ENCODE data around the gene KREMEN1. TPM values are rescaled to one million over a fixed set of nuclear protein-coding genes. Genes with fewer than 3 reads are reported as not detected.

Gene KREMEN1
- total RNA-seq, 1 donor from 2014 or later: 20.5 TPM

DNA sequence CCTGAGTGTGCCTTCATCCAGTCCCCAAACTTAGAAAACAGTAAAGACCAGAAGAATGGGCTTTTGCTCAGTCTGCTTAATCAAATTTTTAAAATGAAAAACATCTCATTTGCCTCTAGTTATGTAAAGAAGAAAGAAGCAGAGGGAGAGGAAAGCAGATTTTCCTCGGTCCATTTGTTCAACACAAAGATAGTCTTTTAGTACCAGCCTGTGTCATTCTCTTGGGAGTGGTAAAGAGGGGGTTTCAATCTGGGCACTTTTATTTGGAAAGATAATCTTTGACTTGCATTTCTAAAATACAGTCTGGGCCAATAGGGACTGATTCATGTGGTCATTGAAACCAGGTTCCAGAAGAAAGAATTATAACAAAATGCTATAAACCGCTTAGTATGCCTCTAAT is 29.5 kb downstream of the KREMEN1 start:
- Mint-ChIP-seq H3K36me3 (ENCODE audit: unreplicated experiment) (no peaks in the 10 kb centered on the region), H3K27ac (ENCODE audit: unreplicated experiment) (no peak overlapping the region), H3K27me3 (ENCODE audit: unreplicated experiment) (peaks cover 5% of the 10 kb centered on the region), H3K4me3 (ENCODE audit: unreplicated experiment) (no peak overlapping the region), H3K9me3 (ENCODE audit: unreplicated experiment) (no peaks in the 10 kb centered on the region), H3K4me1 (ENCODE audit: low read depth, unreplicated experiment) (peaks cover 38% of the 10 kb centered on the region)
- TF ChIP-seq, protein P1, sequence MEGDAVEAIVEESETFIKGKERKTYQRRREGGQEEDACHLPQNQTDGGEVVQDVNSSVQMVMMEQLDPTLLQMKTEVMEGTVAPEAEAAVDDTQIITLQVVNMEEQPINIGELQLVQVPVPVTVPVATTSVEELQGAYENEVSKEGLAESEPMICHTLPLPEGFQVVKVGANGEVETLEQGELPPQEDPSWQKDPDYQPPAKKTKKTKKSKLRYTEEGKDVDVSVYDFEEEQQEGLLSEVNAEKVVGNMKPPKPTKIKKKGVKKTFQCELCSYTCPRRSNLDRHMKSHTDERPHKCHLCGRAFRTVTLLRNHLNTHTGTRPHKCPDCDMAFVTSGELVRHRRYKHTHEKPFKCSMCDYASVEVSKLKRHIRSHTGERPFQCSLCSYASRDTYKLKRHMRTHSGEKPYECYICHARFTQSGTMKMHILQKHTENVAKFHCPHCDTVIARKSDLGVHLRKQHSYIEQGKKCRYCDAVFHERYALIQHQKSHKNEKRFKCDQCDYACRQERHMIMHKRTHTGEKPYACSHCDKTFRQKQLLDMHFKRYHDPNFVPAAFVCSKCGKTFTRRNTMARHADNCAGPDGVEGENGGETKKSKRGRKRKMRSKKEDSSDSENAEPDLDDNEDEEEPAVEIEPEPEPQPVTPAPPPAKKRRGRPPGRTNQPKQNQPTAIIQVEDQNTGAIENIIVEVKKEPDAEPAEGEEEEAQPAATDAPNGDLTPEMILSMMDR (IDR thresholded peaks at IDR 0.05; ENCODE audit: partially characterized antibody, unreplicated experiment): no peak
- no peak for DNase-seq

DNA sequence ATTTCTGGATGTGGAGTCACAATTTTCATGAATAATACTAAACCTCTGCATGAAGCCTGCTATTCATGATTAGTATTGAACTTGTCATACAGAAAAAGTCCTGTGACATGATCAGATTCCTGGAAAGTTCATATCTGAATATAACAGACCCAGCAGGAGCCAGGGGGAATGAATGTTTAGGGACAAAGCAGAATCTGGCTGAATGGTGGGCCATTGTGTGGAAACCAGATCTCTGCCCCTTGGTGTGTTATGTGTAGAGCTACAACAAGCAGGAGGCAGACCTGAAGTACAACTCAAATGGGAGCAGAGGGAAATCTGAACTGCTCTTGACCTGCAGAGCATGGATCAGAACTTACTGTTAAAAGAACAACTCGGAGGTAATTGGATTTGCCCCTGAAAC is 30.3 kb downstream of the KREMEN1 start:
- no peaks in the 10 kb centered on the region for H3K36me3 Mint-ChIP-seq (ENCODE audit: unreplicated experiment)
- H3K27ac Mint-ChIP-seq (ENCODE audit: unreplicated experiment): peak overlapping the region; percentile 43
- no peak for DNase-seq
- peak overlapping the region; percentile 16 for H3K4me3 Mint-ChIP-seq (ENCODE audit: unreplicated experiment)
- TF ChIP-seq, protein P1 (IDR thresholded peaks at IDR 0.05; ENCODE audit: partially characterized antibody, unreplicated experiment): no peak
- peaks cover 5% of the 10 kb centered on the region for H3K27me3 Mint-ChIP-seq (ENCODE audit: unreplicated experiment)
- H3K4me1 Mint-ChIP-seq (ENCODE audit: low read depth, unreplicated experiment): peaks cover 35% of the 10 kb centered on the region
- H3K9me3 Mint-ChIP-seq (ENCODE audit: unreplicated experiment): no peaks in the 10 kb centered on the region

DNA sequence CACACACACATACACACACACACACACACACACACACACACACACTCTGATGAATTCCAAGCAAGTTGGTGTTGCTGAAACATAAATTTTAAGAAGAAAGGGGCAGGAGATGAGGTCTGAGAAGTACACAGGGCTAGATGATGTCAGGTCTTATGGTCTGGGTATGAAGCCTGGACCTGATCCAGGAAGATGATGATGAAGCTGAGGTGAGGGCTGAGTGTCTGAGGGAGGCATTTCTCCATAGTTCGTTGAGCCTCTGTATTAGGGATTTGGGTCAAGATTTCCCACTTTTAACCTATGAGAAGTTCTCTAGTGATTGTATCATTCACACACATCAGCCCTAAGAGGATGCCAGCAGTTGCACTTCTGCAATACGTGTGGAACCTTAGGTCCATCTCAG is 32.6 kb downstream of the KREMEN1 start:
- DNase-seq: no peak
- H3K9me3 Mint-ChIP-seq (ENCODE audit: unreplicated experiment): peaks cover 2% of the 10 kb centered on the region
- H3K4me3 Mint-ChIP-seq (ENCODE audit: unreplicated experiment): peak overlapping the region; percentile 17
- H3K27ac Mint-ChIP-seq (ENCODE audit: unreplicated experiment): peak overlapping the region; percentile 75
- H3K27me3 Mint-ChIP-seq (ENCODE audit: unreplicated experiment): peaks cover 5% of the 10 kb centered on the region
- H3K4me1 Mint-ChIP-seq (ENCODE audit: low read depth, unreplicated experiment): peaks cover 35% of the 10 kb centered on the region
- TF ChIP-seq, protein P1 (IDR thresholded peaks at IDR 0.05; ENCODE audit: partially characterized antibody, unreplicated experiment): no peak
- H3K36me3 Mint-ChIP-seq (ENCODE audit: unreplicated experiment): no peaks in the 10 kb centered on the region

DNA sequence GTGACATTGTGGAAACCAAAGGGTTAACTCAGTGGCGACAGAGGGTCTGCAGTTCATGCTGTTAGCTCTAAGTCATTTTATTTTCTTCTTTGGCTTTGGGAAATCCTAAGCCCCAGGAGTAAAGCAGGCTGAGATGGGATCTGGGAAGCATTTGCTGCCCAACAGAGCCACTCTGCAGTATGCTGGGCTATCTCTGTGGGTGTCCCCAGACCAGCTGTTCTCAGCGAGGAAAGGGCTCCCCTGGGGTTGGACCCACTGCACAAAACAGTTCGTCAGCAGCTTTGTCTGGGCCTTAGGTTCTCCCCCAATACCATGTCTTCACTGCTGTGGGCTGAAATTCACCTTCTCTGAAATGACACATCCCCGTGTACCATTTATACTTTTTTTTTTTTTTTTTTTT is 34.0 kb downstream of the KREMEN1 start:
- Mint-ChIP-seq H3K27ac (ENCODE audit: unreplicated experiment) (peak overlapping the region; percentile 85), H3K9me3 (ENCODE audit: unreplicated experiment) (peaks cover 2% of the 10 kb centered on the region), H3K4me1 (ENCODE audit: low read depth, unreplicated experiment) (peaks cover 34% of the 10 kb centered on the region), H3K27me3 (ENCODE audit: unreplicated experiment) (peaks cover 7% of the 10 kb centered on the region), H3K4me3 (ENCODE audit: unreplicated experiment) (peak overlapping the region; percentile 52), H3K36me3 (ENCODE audit: unreplicated experiment) (no peaks in the 10 kb centered on the region)
- TF ChIP-seq, protein P1 (IDR thresholded peaks at IDR 0.05; ENCODE audit: partially characterized antibody, unreplicated experiment): no peak
- peak; percentile 55 for DNase-seq

GRCh38 chr22:29108137-29108536 is 35.3 kb downstream of the KREMEN1 start:
- Mint-ChIP-seq H3K4me3 (ENCODE audit: unreplicated experiment) (no peak overlapping the region), H3K27me3 (ENCODE audit: unreplicated experiment) (peaks cover 6% of the 10 kb centered on the region), H3K27ac (ENCODE audit: unreplicated experiment) (no peak overlapping the region), H3K36me3 (ENCODE audit: unreplicated experiment) (no peaks in the 10 kb centered on the region), H3K4me1 (ENCODE audit: low read depth, unreplicated experiment) (peaks cover 30% of the 10 kb centered on the region), H3K9me3 (ENCODE audit: unreplicated experiment) (peaks cover 2% of the 10 kb centered on the region)
- TF ChIP-seq, protein P1 (IDR thresholded peaks at IDR 0.05; ENCODE audit: partially characterized antibody, unreplicated experiment): no peak
- no peak for DNase-seq
